ENCODE results near the gene TMEM233. TPM values are rescaled to one million over a fixed set of nuclear protein-coding genes. Genes with fewer than 3 reads are reported as not detected.

Gene TMEM233
- total and polyA plus RNA-seq, 10 of the 15 experiments (the other 5 are each of a cell fraction or from before 2014, with no cell fraction given), result not detected

GRCh38 chr12:119603767-119604166 is 10.2 kb downstream of the TMEM233 start:
- ChIA-PET SMC1A (ENCODE audit: uncharacterized antibody, unreplicated experiment) (interaction anchor here (1.3 kb wide), 1 partner anchor 19 kb away, joined by 3 read pairs; no protein-coding TSS in a partner anchor), RAD21 (ENCODE audit: unreplicated experiment) (no interaction called here), POLR2A (no interaction called here), CTCF (interaction anchor here (1.4 kb wide), 1 partner anchor 11 kb away, joined by 3 read pairs; no protein-coding TSS in a partner anchor)
- Histone ChIP-seq H3K4me1 (ENCODE audit: control insufficient read depth, insufficient read depth, low read length) (no peaks in the 10 kb centered on the region), H3K36me3 (ENCODE audit: control insufficient read depth in 2 of 2, insufficient read depth in 2 of 2, low read length in 1 of 2) (no peaks in the 10 kb centered on the region), H3K27ac (ENCODE audit: control insufficient read depth, insufficient read depth) (no peak overlapping the region), H3K79me2 (ENCODE audit: control insufficient read depth, insufficient read depth, low read length) (no peaks in the 10 kb centered on the region), H3K4me3 (no peak overlapping the region), H4K20me1 (ENCODE audit: control insufficient read depth, insufficient read depth) (no peaks in the 10 kb centered on the region), H3K9me3 (replicated peaks; ENCODE audit: control insufficient read depth, insufficient read depth, low read length) (no peaks in the 10 kb centered on the region), H3K27me3 (replicated peaks in 1 of 2; ENCODE audit: control insufficient read depth in 2 of 2, insufficient read depth in 2 of 2, low read length in 1 of 2) (no peaks in the 10 kb centered on the region; a peak in 1 of 4 replicates), H3K4me2 (ENCODE audit: control insufficient read depth, insufficient read depth) (no peak overlapping the region), H2AFZ (ENCODE audit: control insufficient read depth, low read depth, low read length) (no peak overlapping the region), H3K9ac (ENCODE audit: control insufficient read depth, insufficient read depth, low read length) (no peak overlapping the region)
- FAIRE-seq (no peak), ATAC-seq (no peak), DNase-seq (ENCODE audit: low read depth, low spot score) (no peak)
- no peak for TF ChIP-seq CEBPZ (IDR thresholded peaks at IDR 0.05; ENCODE audit: low read depth, low read length)
- TF ChIP-seq NBN (IDR thresholded peaks at IDR 0.05), result no peak
- no peak for TF ChIP-seq RAD51 (IDR thresholded peaks at IDR 0.05)
- intact Hi-C loops (cut with micrococcal nuclease; ENCODE audit: unreplicated experiment), result no loop called here
- in situ Hi-C loops (cut with MboI), result no loop called here
- BruUV-seq (replicated peaks), result no TSS peak
- 4% methylated on average over 2 of the region's 2 CpGs for WGBS (ENCODE audit: insufficient coverage, insufficient replicate concordance, low lambda C conversion rate, missing lambda C conversion rate)

- no peak overlapping the region for H3K9ac ChIP-seq (ENCODE audit: control insufficient read depth, insufficient read depth, low read length)
- no peaks in the 10 kb centered on the region; the same call in 2 of the 3 replicates for H3K9me3 ChIP-seq (replicated peaks; ENCODE audit: control insufficient read depth, insufficient read depth, low read length)
- FAIRE-seq (no peak), DNase-seq (ENCODE audit: low read depth, low spot score) (no peak), ATAC-seq (no peak)
- no peaks in the 10 kb centered on the region for H3K27me3 ChIP-seq (replicated peaks in 1 of 2; ENCODE audit: control insufficient read depth in 2 of 2, insufficient read depth in 2 of 2, low read length in 1 of 2)
- in situ Hi-C loops (cut with MboI) (no loop called here), intact Hi-C loops (cut with micrococcal nuclease; ENCODE audit: unreplicated experiment) (no loop called here)
- POLR2A ChIA-PET, result no interaction called here
- no peaks in the 10 kb centered on the region for H3K36me3 ChIP-seq (ENCODE audit: control insufficient read depth in 2 of 2, insufficient read depth in 2 of 2, low read length in 1 of 2)
- 2% methylated on average over 3 of the region's 3 CpGs for WGBS (ENCODE audit: insufficient coverage, insufficient replicate concordance, low lambda C conversion rate, missing lambda C conversion rate)
- no peak overlapping the region for H2AFZ ChIP-seq (ENCODE audit: control insufficient read depth, low read depth, low read length)
- no peak overlapping the region for H3K4me3 ChIP-seq
- no peaks in the 10 kb centered on the region for H3K4me1 ChIP-seq (ENCODE audit: control insufficient read depth, insufficient read depth, low read length)
- H4K20me1 ChIP-seq (ENCODE audit: control insufficient read depth, insufficient read depth), result no peaks in the 10 kb centered on the region
- no peak overlapping the region for H3K27ac ChIP-seq (ENCODE audit: control insufficient read depth, insufficient read depth)
- H3K4me2 ChIP-seq (ENCODE audit: control insufficient read depth, insufficient read depth), result no peak overlapping the region
- no peaks in the 10 kb centered on the region for H3K79me2 ChIP-seq (ENCODE audit: control insufficient read depth, insufficient read depth, low read length)
- no TSS peak for BruUV-seq (replicated peaks)
- RAD21 ChIA-PET (ENCODE audit: unreplicated experiment), result no interaction called here
- SMC1A ChIA-PET (ENCODE audit: uncharacterized antibody, unreplicated experiment), result interaction anchor here (1.0 kb wide), 1 partner anchor 10 kb away, joined by 3 read pairs; no protein-coding TSS in a partner anchor
- CTCF ChIA-PET, result no interaction called here
- TF ChIP-seq NBN (IDR thresholded peaks at IDR 0.05), result no peak
- no peak for TF ChIP-seq RELA (IDR thresholded peaks at IDR 0.05; ENCODE audit: borderline replicate concordance, partially characterized antibody)
- TF ChIP-seq SMAD1 (IDR thresholded peaks at IDR 0.05; ENCODE audit: low read depth, partially characterized antibody), result no peak
- TF ChIP-seq PML (IDR thresholded peaks at IDR 0.05; ENCODE audit: low read length), result no peak
- TF ChIP-seq USF1 (IDR thresholded peaks at IDR 0.05; ENCODE audit: borderline replicate concordance, extremely low read length, insufficient read depth, low read depth, low read length), result no peak
- TF ChIP-seq ZSCAN29 (IDR thresholded peaks at IDR 0.05), result no peak
- TF ChIP-seq RB1 (IDR thresholded peaks at IDR 0.05; ENCODE audit: borderline replicate concordance), result no peak
- no peak for TF ChIP-seq ZNF207 (IDR thresholded peaks at IDR 0.05; ENCODE audit: borderline replicate concordance)
- no peak for TF ChIP-seq MLLT1 (IDR thresholded peaks at IDR 0.05)
- TF ChIP-seq HDAC6 (IDR thresholded peaks at IDR 0.05; ENCODE audit: unreplicated experiment), result no peak
- TF ChIP-seq POLR2AphosphoS5 (IDR thresholded peaks at IDR 0.05; ENCODE audit: low read length), result no peak
- TF ChIP-seq CREM (IDR thresholded peaks at IDR 0.05; ENCODE audit: low read depth), result no peak
Measured at GRCh38 chr12:119609358-119609757, 15.8 kb downstream of the TMEM233 start.

All from GM12878 (cell line).